NCI-H1694 (cell line): ENCODE measurements around the gene RELA.
"Not testable (repeated sequence)": the region's sequence is repeated elsewhere in the genome, so short reads cannot be mapped to it uniquely, and the experiment has no call there.

Experiments used
- DNase-seq: peaks from one replicate; lab custom pipeline; 2025; lab: John Stamatoyannopoulos, UW

The RELA gene

DNA sequence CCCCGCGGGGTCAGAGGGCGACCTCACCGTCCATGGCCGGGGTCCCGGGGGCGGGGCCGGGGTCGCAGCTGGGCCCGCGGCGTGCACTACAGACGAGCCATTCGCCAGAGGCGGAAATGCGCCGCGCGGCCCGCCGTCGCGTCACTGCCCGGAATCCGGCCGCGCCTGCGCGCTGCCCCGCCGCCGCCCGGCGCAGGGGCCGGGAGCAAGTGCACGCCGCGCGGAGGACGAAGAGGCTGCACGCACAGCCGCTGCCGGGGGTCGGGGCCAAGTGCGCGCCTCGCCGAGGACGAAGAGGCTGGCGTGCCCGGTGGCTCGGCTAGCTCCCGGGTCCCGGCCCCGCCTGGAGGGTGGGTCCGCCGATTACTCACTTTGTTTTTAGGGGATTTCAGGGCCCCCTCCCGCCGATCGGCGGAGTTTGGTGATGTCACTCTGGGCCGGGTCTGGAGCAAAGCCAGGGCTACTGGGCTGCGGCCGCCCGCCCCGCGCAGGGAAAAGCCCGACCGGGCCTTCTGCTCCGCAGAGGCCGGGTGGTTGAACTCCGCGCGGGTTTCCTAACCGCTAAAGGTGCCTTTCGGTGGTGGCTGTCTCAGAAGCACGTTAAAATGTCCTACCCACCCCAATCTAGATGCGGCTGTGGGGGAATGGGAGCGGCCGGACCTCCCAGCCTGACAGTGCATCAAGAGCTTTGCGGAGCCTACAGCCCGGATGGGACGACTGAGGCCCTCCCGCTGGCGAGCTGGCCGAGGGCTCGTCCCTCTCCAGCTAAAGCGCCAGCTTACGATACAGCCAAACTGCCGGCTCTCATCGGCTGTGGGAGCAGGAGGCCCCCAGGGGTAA lies at the start of gene RELA:
RELA (minus strand) TSS at position 118 of the 840 bp plus-strand sequence; CDS start at position 34, 84 bp downstream.
- DNase-seq, result peak; percentile 47

DNA sequence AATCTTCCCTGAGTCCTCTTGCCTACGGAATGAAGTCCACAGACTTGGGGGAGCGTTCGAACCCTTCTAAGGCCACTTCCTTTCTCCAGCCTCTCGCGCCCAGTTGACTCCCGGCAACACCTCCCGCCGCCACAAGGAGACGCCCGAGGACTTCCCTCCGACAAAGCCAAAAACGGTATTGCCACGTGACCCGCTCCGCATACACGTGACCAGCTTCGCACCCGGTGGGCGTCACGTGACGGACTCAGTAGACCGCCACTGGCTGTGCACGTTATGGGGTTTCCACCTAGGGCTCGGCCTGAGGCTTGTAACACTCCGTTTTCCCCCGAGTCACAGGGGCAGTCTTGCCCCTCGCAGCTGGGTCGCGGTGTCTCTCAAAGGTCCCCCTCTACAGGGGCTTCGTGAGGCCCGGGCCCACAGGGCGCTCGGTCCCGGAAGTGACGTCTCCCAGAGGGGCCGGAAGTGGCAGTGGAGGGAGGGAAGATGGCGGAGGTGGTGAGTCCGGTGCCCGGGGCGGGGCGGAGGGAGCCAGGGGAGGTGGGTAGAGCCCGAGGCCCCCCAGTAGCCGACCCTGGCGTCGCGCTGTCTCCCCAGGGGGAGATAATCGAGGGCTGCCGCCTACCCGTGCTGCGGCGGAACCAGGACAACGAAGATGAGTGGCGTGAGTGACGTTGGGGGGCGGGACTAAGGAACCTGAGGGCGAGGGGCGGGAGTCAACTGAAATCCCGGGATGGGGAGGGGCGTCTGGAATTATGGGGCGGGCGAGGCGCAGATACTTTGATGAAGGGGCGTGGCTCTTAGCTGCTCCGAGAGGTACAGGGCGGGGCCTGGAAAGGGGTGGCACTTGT lies 49.3 kb upstream of the RELA start, which contains the start of gene KAT5:
KAT5 (plus strand) TSS at position 468 of the 848 bp plus-strand sequence; CDS start at position 484, 16 bp downstream.
- peak; percentile 88 for DNase-seq

DNA sequence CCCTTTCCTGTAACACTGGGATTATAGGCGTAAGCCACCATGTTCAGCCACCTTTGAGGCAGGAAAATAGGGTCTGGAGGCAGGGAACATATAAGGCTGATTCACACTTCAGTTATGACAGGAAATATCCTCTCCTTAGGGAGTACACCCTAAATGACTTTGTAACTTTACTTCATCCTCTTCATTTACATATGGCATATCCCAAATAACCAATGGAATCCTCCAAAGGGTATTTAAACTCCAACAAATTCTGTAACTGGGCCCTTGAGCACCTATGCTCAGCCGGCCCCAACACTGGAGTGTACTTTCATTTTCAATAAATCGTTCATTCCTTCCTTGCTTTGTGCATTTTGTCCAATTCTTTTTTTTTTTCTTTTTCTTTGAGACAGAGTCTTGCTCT lies 47.7 kb upstream of the RELA start:
- DNase-seq, result no peak

DNA sequence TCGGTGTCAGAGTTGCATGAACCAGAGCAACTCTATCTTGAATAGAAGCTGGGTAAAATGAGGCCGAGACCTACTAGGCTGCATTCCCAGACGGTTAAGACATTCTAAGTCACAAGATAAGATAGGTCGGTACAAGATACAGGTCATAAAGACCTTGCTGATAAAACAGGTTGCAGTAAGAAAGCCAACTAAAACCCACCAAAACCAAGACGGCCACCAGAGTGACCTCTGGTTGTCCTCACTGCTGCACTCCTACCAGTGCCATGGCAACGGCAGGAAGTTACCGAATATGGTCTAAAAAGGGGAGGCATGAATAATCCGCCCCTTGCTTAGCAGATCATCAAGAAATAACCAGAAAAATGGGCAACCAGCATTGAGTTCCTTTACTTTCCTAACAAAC lies 46.9 kb upstream of the RELA start:
- no peak for DNase-seq

DNA sequence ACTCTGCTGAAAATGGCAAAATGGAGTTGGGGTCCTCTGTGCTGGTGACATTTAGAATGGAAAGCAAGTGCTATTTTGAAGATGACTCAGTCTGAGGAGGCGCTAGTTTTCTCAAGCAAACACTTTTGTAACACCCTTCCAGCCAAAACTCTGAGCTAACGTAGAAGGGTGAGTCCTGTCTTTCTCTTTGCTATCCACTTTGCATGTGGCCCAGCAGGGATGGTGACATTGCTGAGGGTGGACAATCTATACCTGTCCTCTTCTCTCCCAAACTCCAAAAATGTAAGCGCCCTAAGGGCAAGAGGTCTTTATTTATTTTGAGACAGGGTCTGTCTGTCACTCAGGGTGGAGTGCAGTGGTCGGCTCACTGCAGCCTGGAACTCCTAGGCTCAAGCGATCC lies 45.7 kb upstream of the RELA start:
- DNase-seq, result no peak

DNA sequence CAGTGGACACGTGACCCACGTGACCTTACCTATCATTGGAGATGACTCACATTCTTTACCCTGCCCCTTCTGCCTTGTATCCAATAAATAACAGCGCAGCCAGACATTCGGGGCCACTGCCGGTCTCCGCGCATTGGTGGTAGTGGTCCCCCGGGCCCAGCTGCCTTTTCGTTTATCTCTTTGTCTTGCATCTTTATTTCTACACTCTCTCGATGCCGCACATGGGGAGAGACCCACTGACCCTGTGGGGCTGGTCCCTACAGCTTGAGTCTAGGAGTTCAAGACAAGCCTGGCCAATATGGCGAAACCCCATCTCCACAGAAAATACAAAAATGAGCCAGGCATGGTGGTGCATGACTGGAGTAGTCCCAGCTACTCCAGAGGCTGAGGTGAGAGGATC lies 44.3 kb upstream of the RELA start:
- not testable (repeated sequence) for DNase-seq

DNA sequence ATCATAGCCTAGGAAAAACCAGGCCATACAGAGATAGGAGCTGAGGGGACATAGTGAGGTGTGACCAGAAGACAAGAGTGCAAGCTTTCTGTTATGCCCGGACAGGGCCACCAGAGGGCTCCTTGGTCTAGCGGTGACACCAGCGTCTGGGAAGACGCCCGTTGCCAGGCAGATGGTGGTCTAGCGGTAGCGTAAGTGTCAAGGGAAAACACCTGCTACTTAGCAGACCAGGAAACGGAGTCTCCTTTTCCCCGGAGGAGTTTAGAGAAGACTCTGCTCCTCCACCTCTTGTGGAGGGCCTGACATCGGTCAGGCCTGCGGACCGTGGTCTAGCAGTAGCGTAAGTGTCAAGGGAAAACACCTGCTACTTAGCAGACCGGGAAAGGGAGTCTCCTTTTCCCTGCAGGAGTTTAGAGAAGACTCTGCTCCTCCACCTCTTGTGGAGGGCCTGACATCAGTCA lies 43.6 kb upstream of the RELA start:
- not testable (repeated sequence) for DNase-seq

DNA sequence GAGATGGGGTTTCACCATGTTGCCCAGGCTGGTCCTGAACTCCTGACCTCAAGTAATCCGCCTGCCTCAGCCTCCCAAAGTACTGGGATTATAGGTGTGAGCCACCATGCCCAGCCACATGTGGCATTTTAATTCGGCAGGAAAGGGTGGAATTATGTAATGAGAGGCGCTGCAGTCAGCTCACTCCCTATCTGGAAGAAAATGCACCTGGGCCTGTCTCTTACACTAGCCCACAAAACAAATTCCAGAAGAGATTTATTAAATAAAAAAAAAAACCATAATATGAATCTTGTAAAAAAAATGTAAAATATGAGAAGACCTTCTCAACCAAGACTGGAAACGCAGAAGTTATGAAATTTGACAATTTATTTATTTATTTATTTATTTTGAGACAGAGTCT lies 41.1 kb upstream of the RELA start:
- DNase-seq, result no peak

DNA sequence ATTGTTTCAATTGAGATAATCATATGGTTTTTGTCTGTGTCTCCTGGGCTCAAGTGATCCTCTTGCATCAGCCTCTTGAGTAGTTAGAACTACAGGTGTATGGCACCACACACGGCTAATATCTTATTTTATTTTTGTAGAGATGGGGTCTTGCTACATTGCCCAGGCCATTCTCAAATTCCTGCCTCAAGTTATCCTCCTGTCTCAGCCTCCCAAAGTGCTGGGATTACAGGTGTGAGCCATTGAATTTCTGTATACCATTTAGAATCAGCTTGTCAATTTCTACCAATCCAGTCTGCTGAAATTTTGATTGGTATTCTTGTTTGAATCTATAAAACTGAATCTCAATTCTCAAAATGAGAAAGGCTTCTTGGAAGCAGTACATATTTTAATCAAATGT lies 39.0 kb upstream of the RELA start:
- DNase-seq, result no peak

DNA sequence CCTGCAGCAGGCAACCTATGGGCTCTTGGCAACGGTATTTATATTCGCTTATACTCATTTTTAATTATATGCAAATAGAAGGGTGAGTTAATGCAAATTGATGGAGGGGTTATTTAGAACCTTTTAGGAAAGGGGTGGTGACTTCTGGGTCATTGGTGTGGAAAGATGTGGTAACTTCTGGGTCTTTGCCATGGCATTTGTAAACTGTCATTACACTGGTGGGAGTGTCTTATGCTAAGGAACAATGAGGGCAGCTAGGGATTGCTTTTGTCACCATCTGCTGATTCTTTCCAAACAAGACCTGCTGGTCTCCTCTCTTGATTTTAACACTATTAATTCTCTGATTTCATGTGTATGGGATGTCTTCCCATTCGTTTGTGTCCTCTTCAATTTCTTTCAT lies 37.7 kb upstream of the RELA start:
- DNase-seq, result peak; percentile 77

DNA sequence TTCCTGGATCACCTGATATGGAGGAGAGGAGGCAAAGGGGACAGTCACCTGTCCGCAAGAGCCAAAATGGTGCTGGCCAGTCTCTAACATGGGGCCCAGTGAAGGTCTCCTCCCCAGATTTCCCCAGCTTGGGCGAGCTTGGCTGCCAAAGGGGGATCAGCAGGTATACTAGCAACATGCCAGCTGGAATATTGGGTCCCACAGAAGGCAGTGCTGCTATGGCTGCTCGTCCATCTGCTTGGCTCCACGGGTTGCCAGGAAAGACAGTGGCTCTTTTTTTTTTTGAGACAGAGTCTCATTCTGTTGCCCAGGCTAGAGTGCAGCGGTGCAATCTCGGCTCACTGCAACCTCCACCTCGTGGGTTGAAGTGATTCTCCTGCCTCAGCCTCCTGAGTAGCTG lies 36.6 kb upstream of the RELA start:
- DNase-seq, result peak; percentile 63

DNA sequence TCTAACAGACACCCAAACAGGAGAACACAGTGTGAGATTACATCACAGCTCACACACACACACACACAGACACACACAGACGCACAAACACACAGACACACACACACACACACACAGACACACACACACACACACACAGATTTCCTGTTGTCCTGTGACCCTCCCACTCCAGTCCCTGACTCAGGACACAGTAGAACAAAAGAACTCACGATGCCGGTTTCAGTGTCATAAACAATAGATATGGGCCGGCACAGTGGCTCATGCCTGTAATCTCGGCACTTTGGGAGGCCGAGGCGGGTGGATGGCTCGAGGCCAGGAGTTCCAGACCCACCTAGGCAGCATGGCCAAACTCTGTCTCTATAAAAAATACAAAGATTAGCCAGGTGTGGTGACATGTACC lies 35.5 kb upstream of the RELA start:
- no peak for DNase-seq

DNA sequence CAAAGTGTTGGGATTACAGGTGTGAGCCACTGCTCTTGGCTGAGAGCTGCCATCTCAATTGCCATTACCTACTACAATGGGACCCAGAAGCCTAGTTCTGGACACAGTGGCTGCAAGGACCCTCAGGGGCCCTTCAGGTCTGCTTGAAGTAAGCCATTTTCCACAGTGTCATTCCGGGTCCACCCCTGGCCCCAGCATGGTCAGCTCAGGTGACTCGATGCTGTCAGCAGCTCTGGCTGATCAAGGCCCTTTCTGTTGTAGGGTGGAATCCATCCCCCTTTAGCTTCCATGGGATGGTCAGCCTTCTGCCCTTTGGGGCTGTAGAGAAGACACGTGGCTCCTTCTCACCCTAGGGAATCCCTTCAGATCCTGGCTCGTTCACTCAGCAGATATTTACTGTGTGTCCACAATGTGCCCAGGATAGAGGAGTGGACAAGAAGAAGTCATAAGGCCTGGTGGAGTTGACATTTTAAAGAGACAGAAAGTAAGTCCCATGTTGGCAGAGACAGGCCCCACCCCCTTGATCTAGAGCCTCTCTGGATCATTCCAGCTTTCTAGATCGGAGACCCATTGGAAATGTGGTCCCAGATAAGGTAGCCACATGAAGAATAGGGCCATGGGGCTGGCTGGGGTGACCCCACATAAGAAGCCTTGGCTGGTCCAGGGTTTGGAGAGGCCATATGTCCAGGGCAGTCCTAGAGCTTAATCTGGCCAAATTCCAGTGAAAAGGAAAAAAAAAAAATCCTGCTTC lies 34.3 kb upstream of the RELA start:
- no peak for DNase-seq

DNA sequence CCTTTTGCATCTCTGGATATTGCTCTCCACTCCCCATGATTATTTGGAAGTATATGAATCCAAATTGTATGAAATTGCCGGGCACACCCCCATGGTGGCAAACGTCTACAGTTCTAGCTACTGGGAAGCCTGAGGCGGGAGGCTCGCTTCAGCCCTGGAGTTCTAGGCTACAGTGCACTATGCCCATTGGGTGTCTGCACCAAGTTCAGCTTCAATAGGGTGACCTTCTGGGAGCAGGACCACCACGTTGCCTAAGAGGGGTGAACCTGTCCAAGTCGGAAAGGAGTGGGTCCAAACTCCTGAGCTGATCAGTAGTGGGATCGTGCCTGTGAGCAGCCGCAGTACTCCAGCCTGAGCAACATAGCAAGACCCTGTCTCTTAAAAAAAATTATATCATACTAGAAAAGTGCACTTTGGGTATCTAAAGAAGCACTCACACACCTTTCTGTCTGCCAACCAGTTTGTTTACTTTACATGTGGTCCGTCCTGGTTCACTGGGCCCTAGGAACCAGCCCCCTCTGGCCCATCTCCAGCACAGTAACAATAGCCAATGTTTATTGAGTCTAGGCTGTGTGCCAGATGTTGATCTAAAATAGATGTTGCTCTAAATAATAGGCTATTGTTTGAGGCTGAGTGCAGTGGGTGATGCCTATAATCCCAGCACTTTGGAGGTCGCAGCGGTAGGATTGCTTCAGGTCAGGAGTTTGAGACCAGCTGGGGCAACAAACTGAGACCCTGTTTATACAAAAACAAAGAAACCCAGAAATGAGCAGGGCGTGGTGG lies 32.9 kb upstream of the RELA start:
- peak; percentile 21 for DNase-seq

DNA sequence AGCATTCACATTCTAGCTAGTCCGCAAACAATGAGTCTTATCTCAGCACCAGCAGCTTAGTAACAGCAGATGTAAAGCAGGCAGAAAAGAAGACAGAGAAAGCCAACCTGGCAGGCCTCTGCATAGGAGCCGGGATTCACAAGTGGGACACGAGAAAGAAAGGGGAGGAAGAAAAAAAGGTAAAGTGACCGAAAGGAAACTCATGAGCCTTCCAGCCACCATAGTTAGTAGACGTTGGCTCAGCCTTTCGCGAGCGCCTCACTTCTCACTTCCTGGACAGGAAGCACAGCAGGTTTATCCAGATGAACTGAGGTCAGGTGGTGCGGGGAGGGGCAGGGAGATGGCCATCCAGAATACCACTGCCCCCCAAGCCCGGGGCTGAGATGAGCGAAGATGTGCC lies 29.7 kb upstream of the RELA start:
- no peak for DNase-seq

DNA sequence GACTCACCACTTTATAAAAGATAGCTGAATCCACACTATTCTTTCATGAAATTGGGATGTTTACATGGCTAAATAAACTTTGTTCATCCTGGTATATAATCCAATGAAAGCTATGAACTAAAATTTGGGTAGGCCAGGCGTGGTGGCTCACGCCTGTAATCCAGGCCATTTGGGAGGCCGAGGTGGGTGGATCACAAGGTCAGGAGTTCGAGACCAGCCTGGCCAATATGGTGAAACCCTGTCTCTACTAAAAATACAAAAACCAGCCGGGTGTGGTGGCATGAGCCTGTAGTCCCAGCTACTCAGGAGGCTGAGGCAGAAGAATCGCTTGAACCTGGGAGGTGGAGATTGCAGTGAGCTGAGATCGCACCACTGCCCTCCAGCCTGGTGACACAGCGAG lies 29.1 kb upstream of the RELA start:
- DNase-seq, result not testable (repeated sequence)

DNA sequence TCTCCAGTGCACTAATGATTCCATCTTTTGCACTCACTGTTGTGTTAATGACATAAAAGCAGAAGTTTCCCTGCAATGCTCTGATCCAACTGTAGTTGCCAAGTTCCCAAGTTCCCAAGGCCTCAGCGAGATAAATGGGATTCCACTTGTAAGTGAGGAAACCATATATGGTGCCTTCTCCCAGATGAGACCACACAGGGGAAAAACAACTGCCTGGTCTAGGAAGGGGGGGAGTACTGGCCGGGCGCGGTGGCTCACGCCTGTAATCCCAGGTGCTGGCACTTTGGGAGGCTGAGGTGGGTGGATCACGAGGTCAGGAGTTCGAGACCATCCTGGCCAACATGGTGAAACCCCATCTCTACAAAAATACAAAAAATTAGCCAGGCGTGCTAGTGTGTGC lies 23.3 kb upstream of the RELA start:
- DNase-seq, result no peak

DNA sequence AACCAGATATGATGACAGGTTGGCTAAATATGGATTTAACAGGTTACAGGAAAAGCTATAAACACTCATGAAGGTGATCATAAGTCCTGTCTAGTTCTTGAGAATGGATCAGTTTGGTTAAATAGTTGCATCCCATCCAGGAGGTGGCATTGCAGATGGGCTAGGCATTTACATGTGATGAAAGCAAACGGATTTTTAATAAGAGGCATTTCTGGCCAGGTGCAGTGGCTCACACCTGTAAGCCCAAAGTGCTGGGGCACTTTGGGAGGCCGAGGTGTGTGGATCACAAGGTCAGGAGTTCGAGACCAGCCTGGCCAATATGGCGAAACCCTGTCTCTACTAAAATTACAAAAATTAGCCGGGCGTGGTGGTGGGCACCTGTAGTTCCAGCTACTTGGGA lies 20.8 kb upstream of the RELA start:
- DNase-seq, result not testable (repeated sequence)

DNA sequence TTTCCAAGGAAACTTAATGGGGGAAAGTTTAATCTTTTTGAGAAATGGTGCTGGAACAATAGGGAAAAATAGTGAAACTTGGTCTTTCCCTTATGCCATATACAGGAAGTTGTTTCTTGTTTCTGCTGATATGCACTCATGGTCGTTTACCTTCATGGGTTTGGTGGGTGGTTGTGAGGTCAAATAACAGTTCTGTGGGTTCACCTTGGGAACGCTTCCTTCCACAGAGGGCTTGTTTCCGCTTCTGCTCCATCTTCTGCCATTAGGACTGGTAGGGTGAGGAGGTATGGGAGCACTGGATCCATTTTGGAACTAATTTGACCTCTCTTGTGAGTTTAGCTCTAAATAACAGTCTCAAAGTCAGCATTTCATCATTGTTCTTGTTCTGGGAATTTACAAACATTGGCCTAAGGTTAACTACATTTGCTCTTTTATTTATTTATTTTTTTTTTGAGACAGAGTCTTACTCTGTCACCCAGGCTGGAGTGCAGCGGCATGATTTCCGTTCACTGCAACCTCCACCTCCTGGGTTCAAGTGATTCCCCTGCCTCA lies 17.6 kb upstream of the RELA start:
- no peak for DNase-seq

DNA sequence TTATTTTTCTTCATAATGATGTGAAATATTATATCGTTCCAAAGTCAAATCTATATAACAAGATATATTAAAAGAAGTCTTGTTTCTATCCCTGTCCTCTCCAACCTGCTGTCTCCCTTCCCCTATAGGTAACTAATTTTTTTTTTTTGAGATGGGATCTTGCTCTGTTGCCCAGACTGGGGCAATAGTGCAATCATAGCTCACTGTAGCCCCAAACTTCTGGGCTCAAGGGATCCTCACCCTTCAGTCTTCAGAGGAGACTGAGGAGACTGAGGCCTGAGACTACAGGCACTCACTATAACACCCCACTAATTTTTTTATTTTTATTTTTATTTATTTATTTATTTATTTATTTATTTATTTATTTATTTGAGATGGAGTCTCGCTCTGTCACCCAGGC lies 10.3 kb upstream of the RELA start:
- no peak for DNase-seq
